Stomach (tissue), 9 donors: ENCODE measurements around the gene ESYT2. TPM values are rescaled to one million over a fixed set of nuclear protein-coding genes. Genes with fewer than 3 reads are reported as not detected.

Experiments used
- DNase-seq, 2 donors: peaks; one replicate each; pipeline versions ENCODE4 v3.0.0 to v3.0.0-alpha.2; 2013 to 2019
- H3K27ac ChIP-seq, 5 donors: fragments of 200-600 bp in 4 of 5; sonication (generic) in 4 of 5; one replicate each; pipeline ENCODE4 v1.5.1; 2013 to 2019; ENCODE audit warnings: mild to moderate bottlenecking in 1 of 5, moderate library complexity in 1 of 5
- H3K27me3 ChIP-seq, 3 donors: fragments of 200-600 bp; sonication (generic); one replicate each; pipeline ENCODE4 v1.5.1; 2017 to 2019; ENCODE audit warnings: mixed run types in 1 of 3
- H3K36me3 ChIP-seq, 4 donors: fragments of 200-600 bp; sonication (generic); 1 replicate in 3 of 4; 2 replicates in 1 of 4; pipeline ENCODE4 v1.5.1; 2016 to 2019
- H3K4me1 ChIP-seq, 4 donors: fragments of 200-600 bp; sonication (generic); one replicate each; pipeline ENCODE4 v1.5.1; 2016 to 2019
- H3K4me3 ChIP-seq, 4 donors: fragments of 200-600 bp; sonication (generic) in 3 of 4; one replicate each; pipeline ENCODE4 v1.5.1; 2016 to 2019; ENCODE audit warnings: mild to moderate bottlenecking in 1 of 4
- H3K9me3 ChIP-seq, 4 donors: fragments of 200-600 bp; sonication (generic); one replicate each; pipeline ENCODE4 v1.5.1; 2016 to 2019
- EP300 ChIP-seq: sonication (generic); formaldehyde crosslinking; IDR thresholded peaks from one replicate; pipeline ENCODE4 v1.6.1; 2017; ENCODE audit warnings: antibody characterized with exemption
- POLR2A ChIP-seq, 4 donors: fragments of 450-650 bp; IDR thresholded peaks; one replicate each; pipeline ENCODE4 v1.6.1; 2016; ENCODE audit warnings: antibody characterized with exemption in 4 of 4, control low read depth in 2 of 4, mild to moderate bottlenecking in 1 of 4, moderate library complexity in 1 of 4
- POLR2AphosphoS5 ChIP-seq, 3 donors: sonication (generic); formaldehyde crosslinking; IDR thresholded peaks; one replicate each; pipeline ENCODE4 v1.6.1; 2016; ENCODE audit warnings: antibody characterized with exemption in 3 of 3
- WGBS, 5 donors: extraction: QIAGEN DNeasy Blood & Tissue Kit in 3 of 5; methylation state at CpG; one replicate each; pipeline versions ENCODE4 v1.1.5 to v1.1.7; 2013 to 2018; 5-methylcytosine and 5-hydroxymethylcytosine counted together
- intact Hi-C: fragments of 100-400 bp; cut with DNase I; formaldehyde crosslinking; loops from one replicate; pipeline ENCODE4 v1.15.1; 2023; ENCODE audit warnings: low total_unique reads
- polyA plus RNA-seq, 3 donors: library from polyadenylated mRNA; stranded (reverse); fragments of 200-250 nt; gene quantifications; one replicate each; pipeline ENCODE4 v1.2.3, GENCODE V29; 2013
- total RNA-seq, 5 donors: library from RNA; depleted of rRNA; stranded (reverse); fragments of >200 nt; gene quantifications; one replicate each; pipeline versions ENCODE4 v1.1.0 to v1.2.3, GENCODE V29; 2014 to 2016
- TF ChIP-seq, protein P1 (sequence below), 7 experiments: fragments of 450-650 bp in 4 of 7; fragments of 200-600 bp in 3 of 7; sonication (generic) in 3 of 7; IDR thresholded peaks; one replicate each; pipeline ENCODE4 v1.5.1; 2016 to 2019; ENCODE audit warnings: antibody characterized with exemption in 7 of 7, control low read depth in 2 of 7, mild to moderate bottlenecking in 1 of 7
- donor health status: healthy with polysubstance abuse.
- donor health status: Bipolar disorder and iron deficiency.
- donor health status: healthy.

Gene ESYT2
- total and polyA plus RNA-seq, 8 donors = 7.6 to 137 (median 36.9) TPM

DNA sequence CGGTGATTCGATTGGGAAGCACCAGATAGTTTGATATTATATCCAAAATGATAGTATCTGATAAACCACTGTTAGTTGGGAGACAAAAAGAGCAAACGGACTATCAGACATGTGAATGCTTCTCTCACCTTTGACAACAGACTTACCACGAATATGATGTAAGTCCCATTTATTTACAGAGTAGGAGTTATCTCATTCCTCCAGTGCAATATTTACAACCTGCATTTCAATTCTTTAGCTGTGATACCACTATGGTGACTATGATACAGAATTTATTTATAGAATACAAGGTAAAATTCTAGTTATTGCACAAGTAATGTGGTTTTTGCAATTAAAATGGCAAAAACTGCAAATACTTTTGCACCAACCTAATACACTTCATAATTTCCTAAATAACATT, 61.6 kb downstream of the ESYT2 start:
- no peaks in the 10 kb centered on the region for H3K4me1 ChIP-seq
- no peak overlapping the region for H3K27ac ChIP-seq
- WGBS, 5 donors = 57 to 75% (median 74%) methylated on average over 4 of the region's 4 CpGs
- DNase-seq = no peak
- H3K9me3 ChIP-seq = no peaks in the 10 kb centered on the region
- no peak for TF ChIP-seq POLR2AphosphoS5 (IDR thresholded peaks at IDR 0.05)
- TF ChIP-seq EP300 = no peak
- TF ChIP-seq, protein P1, sequence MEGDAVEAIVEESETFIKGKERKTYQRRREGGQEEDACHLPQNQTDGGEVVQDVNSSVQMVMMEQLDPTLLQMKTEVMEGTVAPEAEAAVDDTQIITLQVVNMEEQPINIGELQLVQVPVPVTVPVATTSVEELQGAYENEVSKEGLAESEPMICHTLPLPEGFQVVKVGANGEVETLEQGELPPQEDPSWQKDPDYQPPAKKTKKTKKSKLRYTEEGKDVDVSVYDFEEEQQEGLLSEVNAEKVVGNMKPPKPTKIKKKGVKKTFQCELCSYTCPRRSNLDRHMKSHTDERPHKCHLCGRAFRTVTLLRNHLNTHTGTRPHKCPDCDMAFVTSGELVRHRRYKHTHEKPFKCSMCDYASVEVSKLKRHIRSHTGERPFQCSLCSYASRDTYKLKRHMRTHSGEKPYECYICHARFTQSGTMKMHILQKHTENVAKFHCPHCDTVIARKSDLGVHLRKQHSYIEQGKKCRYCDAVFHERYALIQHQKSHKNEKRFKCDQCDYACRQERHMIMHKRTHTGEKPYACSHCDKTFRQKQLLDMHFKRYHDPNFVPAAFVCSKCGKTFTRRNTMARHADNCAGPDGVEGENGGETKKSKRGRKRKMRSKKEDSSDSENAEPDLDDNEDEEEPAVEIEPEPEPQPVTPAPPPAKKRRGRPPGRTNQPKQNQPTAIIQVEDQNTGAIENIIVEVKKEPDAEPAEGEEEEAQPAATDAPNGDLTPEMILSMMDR (IDR thresholded peaks at IDR 0.05) = no peak
- TF ChIP-seq POLR2A (IDR thresholded peaks at IDR 0.05) = no peak
- H3K27me3 ChIP-seq = no peaks in the 10 kb centered on the region
- H3K36me3 ChIP-seq = peaks cover 8 to 68% (median 65%) of the 10 kb centered on the region in 4 donors
- intact Hi-C loops = no loop called here
- no peak overlapping the region for H3K4me3 ChIP-seq

DNA sequence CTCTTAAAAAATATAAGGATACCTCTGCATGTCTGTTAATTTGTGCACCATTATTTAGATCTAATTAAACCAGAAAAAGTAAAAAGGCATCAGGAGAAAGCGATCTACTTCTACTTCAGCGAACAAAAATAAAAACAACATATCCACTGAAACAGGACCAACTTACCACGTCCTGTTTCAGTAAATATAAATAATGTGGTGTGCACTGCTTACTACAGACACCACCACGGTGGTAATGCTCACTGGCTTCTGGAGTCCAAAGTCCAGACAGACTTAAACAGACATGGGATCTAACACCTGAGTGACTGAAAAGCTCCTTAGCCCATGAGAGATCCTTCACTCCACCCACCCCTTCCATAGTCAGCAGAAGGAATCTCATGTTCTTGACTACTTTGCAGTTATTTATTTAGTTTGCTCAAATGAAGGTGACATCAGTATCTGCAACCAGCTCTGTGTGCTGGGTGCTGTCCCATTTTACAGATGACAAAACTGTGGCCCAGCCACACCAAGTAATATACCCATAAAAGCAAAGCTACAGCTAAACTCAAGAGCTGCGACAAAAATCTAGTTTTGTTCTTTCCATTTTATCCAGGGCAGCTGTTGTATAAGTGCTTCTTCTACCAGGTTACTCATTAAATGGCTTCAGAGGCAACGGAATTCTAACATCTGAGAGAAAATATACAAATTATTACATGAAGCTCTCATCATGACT, 62.6 kb downstream of the ESYT2 start:
- H3K9me3 ChIP-seq = no peaks in the 10 kb centered on the region
- no peak for TF ChIP-seq POLR2AphosphoS5 (IDR thresholded peaks at IDR 0.05)
- TF ChIP-seq, protein P1 (IDR thresholded peaks at IDR 0.05) = no peak
- no peak for TF ChIP-seq POLR2A (IDR thresholded peaks at IDR 0.05)
- no peak for TF ChIP-seq EP300
- intact Hi-C loops = no loop called here
- H3K4me1 ChIP-seq = no peaks in the 10 kb centered on the region
- WGBS, 5 donors = 69 to 78% (median 76%) methylated on average over 6 of the region's 6 CpGs
- no peak overlapping the region for H3K27ac ChIP-seq
- peaks cover 8 to 72% (median 68%) of the 10 kb centered on the region in 4 donors for H3K36me3 ChIP-seq
- H3K27me3 ChIP-seq = no peaks in the 10 kb centered on the region
- no peak overlapping the region for H3K4me3 ChIP-seq
- DNase-seq = no peak

DNA sequence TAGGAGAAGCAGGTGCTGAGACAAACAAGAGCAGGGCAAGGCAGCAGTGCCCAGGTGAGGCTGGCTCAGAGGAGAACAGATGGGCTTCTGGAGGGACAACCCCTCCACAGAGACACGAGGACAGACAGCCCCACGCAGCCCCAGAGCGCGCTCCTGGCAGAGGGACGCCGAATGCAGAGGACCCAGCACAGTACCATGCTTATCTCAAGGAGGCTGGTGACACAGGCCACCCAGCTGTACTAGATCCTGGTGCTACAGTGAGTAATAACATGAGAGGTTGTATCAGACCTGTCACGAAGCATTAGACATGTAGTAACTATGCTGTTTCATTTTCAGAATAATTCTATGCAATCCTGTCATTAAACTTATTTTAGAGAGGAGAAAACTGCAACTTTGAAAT, 64.3 kb downstream of the ESYT2 start:
- intact Hi-C loops = no loop called here
- Histone ChIP-seq H3K4me1 (no peaks in the 10 kb centered on the region), H3K36me3 (peaks cover 16 to 81% (median 75%) of the 10 kb centered on the region in 4 donors), H3K27ac (no peak overlapping the region), H3K27me3 (no peaks in the 10 kb centered on the region), H3K9me3 (no peaks in the 10 kb centered on the region), H3K4me3 (no peak overlapping the region)
- TF ChIP-seq POLR2A (IDR thresholded peaks at IDR 0.05) = no peak
- TF ChIP-seq POLR2AphosphoS5 (IDR thresholded peaks at IDR 0.05) = no peak
- TF ChIP-seq, protein P1 (IDR thresholded peaks at IDR 0.05) = no peak
- TF ChIP-seq EP300 = no peak
- WGBS, 5 donors = 94 to 97% (median 95%) methylated on average over 7 of the region's 7 CpGs
- no peak for DNase-seq

DNA sequence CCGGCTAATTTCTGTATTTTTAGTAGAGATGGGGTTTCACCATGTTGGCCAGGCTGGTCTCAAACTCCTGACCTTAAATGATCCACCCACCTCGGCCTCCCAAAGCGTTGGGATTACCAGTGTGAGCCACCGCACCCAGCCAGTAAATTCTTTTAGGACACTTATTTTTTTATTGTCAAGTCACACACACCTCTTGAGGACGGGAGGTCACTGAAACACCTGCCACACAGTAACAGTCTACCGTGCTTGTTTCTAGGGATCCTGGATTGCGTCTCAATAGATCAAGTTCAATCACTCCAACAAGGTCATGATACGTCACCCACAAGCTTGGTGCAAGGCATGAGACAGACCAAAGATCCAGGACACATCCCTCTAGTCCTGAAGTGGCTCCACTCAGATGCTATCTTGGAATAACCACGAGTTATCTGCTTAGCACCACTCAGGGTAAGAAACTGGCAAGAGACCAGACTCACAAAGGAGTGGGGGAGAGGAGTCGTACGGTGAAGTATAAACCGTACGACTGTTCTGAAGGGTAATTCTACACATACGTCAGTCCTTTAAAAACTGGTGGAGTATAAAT, 65.8 kb downstream of the ESYT2 start:
- Histone ChIP-seq H3K27ac (no peak overlapping the region), H3K9me3 (no peaks in the 10 kb centered on the region), H3K36me3 (peaks cover 30 to 90% (median 88%) of the 10 kb centered on the region in 4 donors), H3K27me3 (no peaks in the 10 kb centered on the region), H3K4me1 (no peaks in the 10 kb centered on the region), H3K4me3 (no peak overlapping the region)
- intact Hi-C loops = no loop called here
- DNase-seq = no peak
- TF ChIP-seq POLR2A (IDR thresholded peaks at IDR 0.05) (no peak), EP300 (no peak), POLR2AphosphoS5 (IDR thresholded peaks at IDR 0.05) (no peak)
- TF ChIP-seq, protein P1 (IDR thresholded peaks at IDR 0.05) = no peak
- 92 to 95% (median 94%) methylated on average over 13 to 14 of the region's 14 CpGs for WGBS, 5 donors
